Neural cell (in vitro differentiated cells): ENCODE results near the gene EVA1A. TPM values are rescaled to one million over a fixed set of nuclear protein-coding genes. Genes with fewer than 3 reads are reported as not detected.
"Not testable (repeated sequence)": the region's sequence is repeated elsewhere in the genome, so short reads cannot be mapped to it uniquely, and the experiment has no call there.

Source experiments
- H2AFZ ChIP-seq: fragments of 200-600, 300-800 bp; sonication (generic), shearing (Covaris generic); 2 replicates; pipeline ENCODE4 v1.6.0; 2014; ENCODE audit warnings: low read depth, mild to moderate bottlenecking, antibody characterized with exemption, low read length, moderate library complexity
- H3F3A ChIP-seq: fragments of 200-600 bp; shearing (Covaris generic); 2 replicates; pipeline ENCODE4 v1.6.1; 2016; ENCODE audit warnings: mild to moderate bottlenecking, moderate library complexity, mixed read lengths, antibody characterized with exemption, low read length; ENCODE audit not compliant: insufficient read depth, poor library complexity, severe bottlenecking
- H3K27ac ChIP-seq: fragments of 200-600, 300-800 bp; sonication (generic), shearing (Covaris generic); 2 replicates; pipeline ENCODE4 v1.5.1; 2014; ENCODE audit warnings: mild to moderate bottlenecking, low read length, moderate library complexity
- H3K27me3 ChIP-seq: fragments of 300-800, 200-600 bp; sonication (generic), shearing (Covaris generic); 2 replicates; pipeline ENCODE4 v1.6.0; 2014; ENCODE audit warnings: mild to moderate bottlenecking, low read depth, low read length, moderate library complexity; ENCODE audit not compliant: insufficient read depth
- H3K36me3 ChIP-seq: fragments of 300-800, 200-600 bp; sonication (generic), shearing (Covaris generic); 2 replicates; pipeline ENCODE4 v1.5.1; 2014; ENCODE audit warnings: mild to moderate bottlenecking, antibody characterized with exemption, low read length, moderate library complexity; ENCODE audit not compliant: insufficient read depth
- H3K4me2 ChIP-seq: fragments of 300-800, 200-600 bp; sonication (generic), shearing (Covaris generic); 2 replicates; pipeline ENCODE4 v1.6.0; 2014; ENCODE audit warnings: mild to moderate bottlenecking, low read length
- H3K4me3 ChIP-seq: fragments of 300-800, 200-600 bp; sonication (generic), shearing (Covaris generic); 2 replicates; pipeline ENCODE4 v1.5.1; 2014; ENCODE audit warnings: mild to moderate bottlenecking, low read length, moderate library complexity
- H3K79me2 ChIP-seq: fragments of 200-600 bp; shearing (Covaris generic); replicated peaks from 2 replicates; pipeline ENCODE4 v1.6.0; 2014; ENCODE audit warnings: mild to moderate bottlenecking, low read length, moderate library complexity; ENCODE audit not compliant: insufficient read depth
- H3K9ac ChIP-seq: fragments of 300-800, 200-600 bp; sonication (generic), shearing (Covaris generic); 2 replicates; pipeline ENCODE4 v1.6.1; 2016; ENCODE audit warnings: mild to moderate bottlenecking, low read length, mixed read lengths
- H3K9me2 ChIP-seq: fragments of 200-600 bp; shearing (Covaris generic); 2 replicates; pipeline ENCODE4 v1.6.1; 2016; ENCODE audit warnings: mild to moderate bottlenecking, low read length, mixed read lengths; ENCODE audit not compliant: insufficient read depth
- H3K9me3 ChIP-seq: fragments of 200-600, 300-800 bp; sonication (generic), shearing (Covaris generic); 2 replicates; pipeline ENCODE4 v1.6.1; 2016; ENCODE audit warnings: mild to moderate bottlenecking, mixed run types, low read length, moderate library complexity, mixed read lengths
- H4K20me1 ChIP-seq: fragments of 200-600 bp; shearing (Covaris generic); 2 replicates; pipeline ENCODE4 v1.6.1; 2016; ENCODE audit warnings: mild to moderate bottlenecking, mixed run types; ENCODE audit not compliant: insufficient read depth
- EP300 ChIP-seq: fragments of 450-650 bp; conservative IDR thresholded peaks from 2 replicates; pipeline ENCODE4 v1.6.1; 2014; ENCODE audit warnings: antibody characterized with exemption, mild to moderate bottlenecking, moderate library complexity; ENCODE audit not compliant: poor library complexity, severe bottlenecking
- EZH2 ChIP-seq: fragments of 200-600, 300-800 bp; shearing (Covaris generic), sonication (generic); IDR thresholded peaks from 2 replicates; pipeline ENCODE4 v1.6.1; 2014; ENCODE audit warnings: antibody characterized with exemption, low read length, borderline replicate concordance, mild to moderate bottlenecking; ENCODE audit not compliant: insufficient read depth, poor library complexity, severe bottlenecking
- MXI1 ChIP-seq: fragments of 450-650 bp; conservative IDR thresholded peaks from 2 replicates; pipeline ENCODE4 v1.6.1; 2014; ENCODE audit warnings: antibody characterized with exemption, mild to moderate bottlenecking; ENCODE audit not compliant: poor library complexity, severe bottlenecking
- POLR2AphosphoS5 ChIP-seq: IDR thresholded peaks from 2 replicates; pipeline ENCODE4 v1.6.1; 2012
- RAD21 ChIP-seq: fragments of 450-650 bp; conservative IDR thresholded peaks from 2 replicates; pipeline ENCODE4 v1.6.1; 2014; ENCODE audit warnings: antibody characterized with exemption, mild to moderate bottlenecking, moderate library complexity
- TAF1 ChIP-seq: IDR thresholded peaks from 2 replicates; pipeline ENCODE4 v1.6.1; 2012; ENCODE audit warnings: low read depth
- polyA plus RNA-seq: library from polyadenylated mRNA; depleted of rRNA; stranded (reverse); fragments of >200 nt; gene quantifications from 2 replicates; pipeline ENCODE4 v1.2.3, GENCODE V29; 2014
- TF ChIP-seq, protein P1 (sequence below): IDR thresholded peaks from 2 replicates; pipeline ENCODE4 v1.6.1; 2012; ENCODE audit warnings: borderline replicate concordance
- TF ChIP-seq, protein P2 (sequence below): fragments of 450-650 bp; IDR thresholded peaks from 2 replicates; pipeline ENCODE4 v1.5.1; 2014; ENCODE audit warnings: antibody characterized with exemption, mild to moderate bottlenecking, moderate library complexity; ENCODE audit not compliant: poor library complexity, severe bottlenecking

EVA1A gene
- polyA plus RNA-seq, 1 donor from 2014 or later = not detected

DNA sequence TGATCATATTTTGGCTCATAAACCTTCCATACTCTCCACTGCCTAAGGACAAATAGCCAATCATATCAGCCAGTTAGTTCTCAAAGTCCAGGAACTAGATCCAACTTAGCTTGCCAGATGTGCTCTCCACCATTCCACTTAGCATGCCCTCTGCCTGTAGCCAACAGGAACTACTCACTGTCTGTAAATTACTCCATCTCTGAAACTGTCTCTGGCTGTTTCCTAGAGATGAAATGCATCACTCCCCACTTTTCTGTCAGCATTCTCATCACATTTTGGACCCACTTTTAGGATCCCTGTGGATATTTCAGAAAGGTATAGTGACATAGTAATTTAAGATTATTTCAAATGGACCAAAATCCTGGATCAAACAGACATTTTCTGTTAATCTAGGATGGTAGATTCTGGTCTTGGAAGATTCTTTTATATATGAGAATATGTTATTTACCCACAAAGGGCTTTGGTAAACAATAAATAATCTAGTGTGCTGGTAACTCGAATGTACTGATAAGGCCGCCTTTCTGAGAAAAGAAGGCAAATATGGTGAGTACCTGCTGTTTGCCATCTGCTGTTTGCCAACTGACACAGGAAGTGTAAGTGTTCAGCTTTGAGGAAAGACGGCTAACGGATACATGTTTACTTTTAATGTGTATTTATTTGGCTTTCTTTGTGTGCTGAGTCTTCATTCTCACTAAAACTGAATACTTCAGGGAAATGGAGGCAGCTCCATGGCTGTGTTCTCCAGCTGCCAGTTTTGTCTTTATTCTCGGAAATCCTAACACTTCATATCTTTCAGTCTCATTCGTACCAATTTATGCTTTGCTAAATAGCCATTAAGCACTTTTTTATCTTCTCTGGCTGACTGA is 79.5 kb downstream of the EVA1A start:
- Histone ChIP-seq H3K4me2 (no peak overlapping the region), H3K27me3 (no peaks in the 10 kb centered on the region), H4K20me1 (no peaks in the 10 kb centered on the region), H3K79me2 (no peaks in the 10 kb centered on the region), H3K9ac (no peak overlapping the region), H3K9me3 (no peaks in the 10 kb centered on the region), H3K36me3 (no peaks in the 10 kb centered on the region), H2AFZ (no peak overlapping the region), H3K27ac (no peak overlapping the region), H3K9me2 (no peaks in the 10 kb centered on the region), H3F3A (no peaks in the 10 kb centered on the region), H3K4me3 (no peak overlapping the region)
- TF ChIP-seq EZH2 (no peak), RAD21 (no peak), TAF1 (no peak), MXI1 (no peak)
- TF ChIP-seq, protein P1, sequence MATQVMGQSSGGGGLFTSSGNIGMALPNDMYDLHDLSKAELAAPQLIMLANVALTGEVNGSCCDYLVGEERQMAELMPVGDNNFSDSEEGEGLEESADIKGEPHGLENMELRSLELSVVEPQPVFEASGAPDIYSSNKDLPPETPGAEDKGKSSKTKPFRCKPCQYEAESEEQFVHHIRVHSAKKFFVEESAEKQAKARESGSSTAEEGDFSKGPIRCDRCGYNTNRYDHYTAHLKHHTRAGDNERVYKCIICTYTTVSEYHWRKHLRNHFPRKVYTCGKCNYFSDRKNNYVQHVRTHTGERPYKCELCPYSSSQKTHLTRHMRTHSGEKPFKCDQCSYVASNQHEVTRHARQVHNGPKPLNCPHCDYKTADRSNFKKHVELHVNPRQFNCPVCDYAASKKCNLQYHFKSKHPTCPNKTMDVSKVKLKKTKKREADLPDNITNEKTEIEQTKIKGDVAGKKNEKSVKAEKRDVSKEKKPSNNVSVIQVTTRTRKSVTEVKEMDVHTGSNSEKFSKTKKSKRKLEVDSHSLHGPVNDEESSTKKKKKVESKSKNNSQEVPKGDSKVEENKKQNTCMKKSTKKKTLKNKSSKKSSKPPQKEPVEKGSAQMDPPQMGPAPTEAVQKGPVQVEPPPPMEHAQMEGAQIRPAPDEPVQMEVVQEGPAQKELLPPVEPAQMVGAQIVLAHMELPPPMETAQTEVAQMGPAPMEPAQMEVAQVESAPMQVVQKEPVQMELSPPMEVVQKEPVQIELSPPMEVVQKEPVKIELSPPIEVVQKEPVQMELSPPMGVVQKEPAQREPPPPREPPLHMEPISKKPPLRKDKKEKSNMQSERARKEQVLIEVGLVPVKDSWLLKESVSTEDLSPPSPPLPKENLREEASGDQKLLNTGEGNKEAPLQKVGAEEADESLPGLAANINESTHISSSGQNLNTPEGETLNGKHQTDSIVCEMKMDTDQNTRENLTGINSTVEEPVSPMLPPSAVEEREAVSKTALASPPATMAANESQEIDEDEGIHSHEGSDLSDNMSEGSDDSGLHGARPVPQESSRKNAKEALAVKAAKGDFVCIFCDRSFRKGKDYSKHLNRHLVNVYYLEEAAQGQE = no peak
- TF ChIP-seq, protein P2, sequence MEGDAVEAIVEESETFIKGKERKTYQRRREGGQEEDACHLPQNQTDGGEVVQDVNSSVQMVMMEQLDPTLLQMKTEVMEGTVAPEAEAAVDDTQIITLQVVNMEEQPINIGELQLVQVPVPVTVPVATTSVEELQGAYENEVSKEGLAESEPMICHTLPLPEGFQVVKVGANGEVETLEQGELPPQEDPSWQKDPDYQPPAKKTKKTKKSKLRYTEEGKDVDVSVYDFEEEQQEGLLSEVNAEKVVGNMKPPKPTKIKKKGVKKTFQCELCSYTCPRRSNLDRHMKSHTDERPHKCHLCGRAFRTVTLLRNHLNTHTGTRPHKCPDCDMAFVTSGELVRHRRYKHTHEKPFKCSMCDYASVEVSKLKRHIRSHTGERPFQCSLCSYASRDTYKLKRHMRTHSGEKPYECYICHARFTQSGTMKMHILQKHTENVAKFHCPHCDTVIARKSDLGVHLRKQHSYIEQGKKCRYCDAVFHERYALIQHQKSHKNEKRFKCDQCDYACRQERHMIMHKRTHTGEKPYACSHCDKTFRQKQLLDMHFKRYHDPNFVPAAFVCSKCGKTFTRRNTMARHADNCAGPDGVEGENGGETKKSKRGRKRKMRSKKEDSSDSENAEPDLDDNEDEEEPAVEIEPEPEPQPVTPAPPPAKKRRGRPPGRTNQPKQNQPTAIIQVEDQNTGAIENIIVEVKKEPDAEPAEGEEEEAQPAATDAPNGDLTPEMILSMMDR = peak; percentile 34

DNA sequence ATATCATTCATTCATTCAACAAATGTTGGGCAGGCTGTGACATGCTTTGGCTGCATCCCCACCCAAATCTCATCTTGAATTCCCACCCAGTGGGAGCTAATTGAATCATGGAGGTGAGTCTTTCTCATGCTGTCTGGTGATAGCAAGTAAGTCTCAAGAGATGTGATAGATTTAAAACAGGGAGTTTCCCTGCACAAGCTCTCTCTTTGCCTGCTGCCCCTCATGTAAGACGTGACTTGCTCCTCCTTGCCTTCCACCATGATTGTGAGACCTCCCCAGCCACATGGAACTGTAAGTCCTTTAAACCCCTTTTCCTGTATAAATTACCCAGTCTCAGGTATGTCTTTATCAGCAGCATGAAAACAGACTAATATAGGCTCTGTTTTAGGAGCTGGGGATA is 83.0 kb downstream of the EVA1A start:
- H3F3A ChIP-seq, H3K9me2 ChIP-seq, H3K27me3 ChIP-seq, H3K4me2 ChIP-seq, H3K9ac ChIP-seq, H3K79me2 ChIP-seq, H2AFZ ChIP-seq, H4K20me1 ChIP-seq, H3K9me3 ChIP-seq, H3K36me3 ChIP-seq, H3K27ac ChIP-seq, H3K4me3 ChIP-seq: not testable (repeated sequence)

DNA sequence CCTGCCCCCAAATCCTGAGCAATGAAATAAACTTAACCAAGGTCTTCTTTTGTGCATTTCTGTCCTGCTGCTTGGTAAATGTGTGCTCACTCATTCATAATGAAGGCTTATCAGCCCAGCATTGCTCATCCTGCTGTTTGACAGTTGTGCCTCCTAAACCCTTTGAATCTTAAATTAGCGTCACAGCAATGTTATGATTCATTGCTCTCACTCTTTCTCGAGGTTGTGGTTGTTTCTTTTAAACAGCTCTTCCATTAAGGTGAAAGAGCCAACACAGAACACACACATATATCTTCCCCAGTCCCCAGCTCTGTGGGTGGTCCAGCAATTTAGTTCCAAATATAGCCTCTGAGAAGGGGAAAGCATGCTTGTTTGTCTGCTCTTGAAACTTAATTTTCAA is 84.0 kb downstream of the EVA1A start:
- Histone ChIP-seq H3K27me3 (no peaks in the 10 kb centered on the region), H3K9ac (no peak overlapping the region), H3K4me3 (peak overlapping the region; percentile 19), H2AFZ (no peak overlapping the region), H3K36me3 (no peaks in the 10 kb centered on the region), H3F3A (no peaks in the 10 kb centered on the region), H4K20me1 (no peaks in the 10 kb centered on the region), H3K79me2 (no peaks in the 10 kb centered on the region), H3K9me2 (no peaks in the 10 kb centered on the region), H3K9me3 (no peaks in the 10 kb centered on the region), H3K27ac (no peak overlapping the region), H3K4me2 (no peak overlapping the region)
- TF ChIP-seq POLR2AphosphoS5 (peak; percentile 90), EP300 (peak; percentile 64)
- TF ChIP-seq, protein P2 = no peak
